WTC11 (cell line): ENCODE measurements around the gene MED26.

Experiments used
- CREM ChIP-seq: sonication (generic); formaldehyde crosslinking; IDR thresholded peaks from 2 replicates; pipeline ENCODE4 v1.8.1; 2022; ENCODE audit warnings: mild to moderate bottlenecking, missing genetic modification reagents, moderate library complexity
- IRF2 ChIP-seq: sonication (generic); formaldehyde crosslinking; IDR thresholded peaks from 2 replicates; pipeline ENCODE4 v1.8.0; 2022; ENCODE audit warnings: low read depth, missing genetic modification reagents, borderline replicate concordance
- NR2C2 ChIP-seq: sonication (generic); formaldehyde crosslinking; IDR thresholded peaks from 2 replicates; pipeline ENCODE4 v1.8.0; 2022; ENCODE audit warnings: mild to moderate bottlenecking, missing genetic modification reagents
- TF ChIP-seq, protein P1 (sequence below): fragments of 200-600 bp; IDR thresholded peaks from 2 replicates; pipeline ENCODE4 v1.8.0; 2022; ENCODE audit warnings: antibody characterized with exemption
- TF ChIP-seq, protein P2 (sequence below): sonication (generic); formaldehyde crosslinking; IDR thresholded peaks from 2 replicates; pipeline ENCODE4 v1.8.1; 2023; ENCODE audit warnings: mild to moderate bottlenecking, missing genetic modification reagents, moderate library complexity

DNA sequence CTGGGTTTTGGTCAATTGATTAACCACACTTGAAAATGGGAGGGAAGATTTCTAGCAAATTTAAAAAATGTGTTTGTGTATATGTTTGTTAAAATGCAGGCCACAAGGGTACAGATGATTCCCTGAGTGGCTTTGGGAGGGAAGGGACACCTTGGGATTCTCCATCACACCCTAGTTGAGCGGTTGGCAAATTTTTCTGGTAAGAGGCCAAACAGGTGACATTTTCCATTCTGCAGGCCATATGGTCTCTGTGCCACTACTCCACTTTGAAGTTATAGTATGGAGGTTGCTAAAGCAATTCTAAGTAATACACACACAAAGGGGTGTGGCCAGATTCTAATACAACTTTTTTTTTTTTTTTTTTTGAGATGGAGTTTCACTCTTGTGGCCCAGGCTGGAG lies 12.9 kb upstream of the MED26 start:
- TF ChIP-seq, protein P1, sequence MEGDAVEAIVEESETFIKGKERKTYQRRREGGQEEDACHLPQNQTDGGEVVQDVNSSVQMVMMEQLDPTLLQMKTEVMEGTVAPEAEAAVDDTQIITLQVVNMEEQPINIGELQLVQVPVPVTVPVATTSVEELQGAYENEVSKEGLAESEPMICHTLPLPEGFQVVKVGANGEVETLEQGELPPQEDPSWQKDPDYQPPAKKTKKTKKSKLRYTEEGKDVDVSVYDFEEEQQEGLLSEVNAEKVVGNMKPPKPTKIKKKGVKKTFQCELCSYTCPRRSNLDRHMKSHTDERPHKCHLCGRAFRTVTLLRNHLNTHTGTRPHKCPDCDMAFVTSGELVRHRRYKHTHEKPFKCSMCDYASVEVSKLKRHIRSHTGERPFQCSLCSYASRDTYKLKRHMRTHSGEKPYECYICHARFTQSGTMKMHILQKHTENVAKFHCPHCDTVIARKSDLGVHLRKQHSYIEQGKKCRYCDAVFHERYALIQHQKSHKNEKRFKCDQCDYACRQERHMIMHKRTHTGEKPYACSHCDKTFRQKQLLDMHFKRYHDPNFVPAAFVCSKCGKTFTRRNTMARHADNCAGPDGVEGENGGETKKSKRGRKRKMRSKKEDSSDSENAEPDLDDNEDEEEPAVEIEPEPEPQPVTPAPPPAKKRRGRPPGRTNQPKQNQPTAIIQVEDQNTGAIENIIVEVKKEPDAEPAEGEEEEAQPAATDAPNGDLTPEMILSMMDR: no peak
- TF ChIP-seq CREM (no peak), NR2C2 (CRISPR knock-in tag) (no peak), IRF2 (CRISPR knock-in tag) (no peak)
- TF ChIP-seq, protein P2, sequence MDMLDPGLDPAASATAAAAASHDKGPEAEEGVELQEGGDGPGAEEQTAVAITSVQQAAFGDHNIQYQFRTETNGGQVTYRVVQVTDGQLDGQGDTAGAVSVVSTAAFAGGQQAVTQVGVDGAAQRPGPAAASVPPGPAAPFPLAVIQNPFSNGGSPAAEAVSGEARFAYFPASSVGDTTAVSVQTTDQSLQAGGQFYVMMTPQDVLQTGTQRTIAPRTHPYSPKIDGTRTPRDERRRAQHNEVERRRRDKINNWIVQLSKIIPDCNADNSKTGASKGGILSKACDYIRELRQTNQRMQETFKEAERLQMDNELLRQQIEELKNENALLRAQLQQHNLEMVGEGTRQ (CRISPR knock-in tag): no peak
